ENCODE measurements around the gene RORC. TPM values are rescaled to one million over a fixed set of nuclear protein-coding genes. Genes with fewer than 3 reads are reported as not detected.
A peak's percentile ranks its signal among the peaks of the same experiment; 100 is the strongest.
"Not testable (repeated sequence)": the region's sequence is repeated elsewhere in the genome, so short reads cannot be mapped to it uniquely, and the experiment has no call there.

RORC gene
- total RNA-seq, 3 donors from 2014 or later = 1.1 to 5.1 (median 3.7) TPM

DNA sequence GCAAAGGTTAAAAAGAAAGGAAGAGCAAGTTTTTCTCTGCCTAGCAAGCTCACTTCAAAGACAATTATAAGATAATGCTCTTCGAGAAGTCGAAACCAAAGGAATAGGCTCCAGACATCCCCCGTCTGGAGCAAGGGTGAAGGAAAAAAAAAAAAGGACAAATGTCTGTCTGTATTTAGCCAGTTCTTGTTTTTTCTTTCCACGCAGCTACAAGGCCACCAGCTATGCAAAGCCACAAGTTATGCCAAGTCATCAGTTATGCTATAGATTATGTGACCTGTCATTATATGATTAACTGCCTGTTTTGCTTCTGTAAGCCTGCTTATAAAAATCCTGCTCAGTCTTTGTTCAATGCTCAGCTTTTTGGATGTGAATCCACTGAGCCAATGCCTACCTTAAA lies 24.3 kb upstream of the RORC start:
- H3K4me3 Mint-ChIP-seq = no peak overlapping the region
- H3K9me3 Mint-ChIP-seq = no peaks in the 10 kb centered on the region
- H3K36me3 Mint-ChIP-seq (ENCODE audit: insufficient read depth) = peaks cover 4% of the 10 kb centered on the region
- no peaks in the 10 kb centered on the region for H3K4me1 Mint-ChIP-seq (ENCODE audit: low read depth)
- H3K27me3 Mint-ChIP-seq (ENCODE audit: low read depth) = no peaks in the 10 kb centered on the region
- DNase-seq (no peak), ATAC-seq (no peak)

DNA sequence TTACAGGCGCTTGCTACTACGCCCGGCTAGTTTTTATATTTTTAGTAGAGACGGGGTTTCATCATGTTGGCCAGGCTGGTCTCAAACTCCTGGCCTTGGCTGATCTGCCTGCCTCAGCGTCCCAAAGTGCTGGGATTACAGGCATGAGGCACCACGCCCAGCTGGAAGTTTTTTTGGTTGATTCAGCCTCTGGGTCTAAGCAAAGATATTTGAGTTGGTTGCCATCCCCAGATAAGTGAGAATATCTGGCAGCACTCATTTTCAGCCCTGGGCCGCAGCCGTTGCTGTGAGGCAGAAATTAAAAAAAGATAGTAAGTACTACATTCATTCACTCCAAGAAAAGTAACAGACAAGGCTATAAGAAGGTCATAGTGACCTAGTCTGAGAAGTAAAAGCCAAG lies 23.9 kb upstream of the RORC start:
- H3K4me1 Mint-ChIP-seq (ENCODE audit: low read depth); H3K4me3 Mint-ChIP-seq; H3K27me3 Mint-ChIP-seq (ENCODE audit: low read depth): not testable (repeated sequence)

DNA sequence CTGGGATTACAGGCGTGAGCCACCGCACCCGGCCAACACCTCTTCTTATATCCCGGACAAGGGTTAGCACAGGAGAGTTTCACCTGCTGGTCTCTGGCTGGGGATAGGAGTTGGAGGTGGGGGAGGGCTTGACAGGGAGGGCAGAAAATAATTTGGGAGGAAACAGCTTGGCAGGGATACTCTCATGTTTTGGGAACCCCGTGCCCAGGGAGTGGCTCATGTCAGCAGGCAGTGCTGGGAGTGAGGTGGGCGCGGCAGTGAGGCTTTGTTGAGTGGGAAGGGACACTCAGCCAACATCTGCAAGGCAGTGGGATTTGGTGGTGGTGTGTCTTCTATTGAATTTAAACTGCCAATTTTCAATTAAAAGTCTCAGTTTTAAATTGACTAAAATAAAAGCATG lies 23.1 kb upstream of the RORC start:
- Mint-ChIP-seq H3K36me3 (ENCODE audit: insufficient read depth) (peaks cover 9% of the 10 kb centered on the region), H3K4me1 (ENCODE audit: low read depth) (no peaks in the 10 kb centered on the region), H3K27me3 (ENCODE audit: low read depth) (no peaks in the 10 kb centered on the region), H3K4me3 (no peak overlapping the region), H3K9me3 (no peaks in the 10 kb centered on the region)
- no peak for ATAC-seq
- DNase-seq = no peak

More for the DNA sequence above, 23.9 kb upstream of the RORC start:
- ATAC-seq; H3K9me3 Mint-ChIP-seq; H3K36me3 Mint-ChIP-seq (ENCODE audit: insufficient read depth); DNase-seq: not testable (repeated sequence)

DNA sequence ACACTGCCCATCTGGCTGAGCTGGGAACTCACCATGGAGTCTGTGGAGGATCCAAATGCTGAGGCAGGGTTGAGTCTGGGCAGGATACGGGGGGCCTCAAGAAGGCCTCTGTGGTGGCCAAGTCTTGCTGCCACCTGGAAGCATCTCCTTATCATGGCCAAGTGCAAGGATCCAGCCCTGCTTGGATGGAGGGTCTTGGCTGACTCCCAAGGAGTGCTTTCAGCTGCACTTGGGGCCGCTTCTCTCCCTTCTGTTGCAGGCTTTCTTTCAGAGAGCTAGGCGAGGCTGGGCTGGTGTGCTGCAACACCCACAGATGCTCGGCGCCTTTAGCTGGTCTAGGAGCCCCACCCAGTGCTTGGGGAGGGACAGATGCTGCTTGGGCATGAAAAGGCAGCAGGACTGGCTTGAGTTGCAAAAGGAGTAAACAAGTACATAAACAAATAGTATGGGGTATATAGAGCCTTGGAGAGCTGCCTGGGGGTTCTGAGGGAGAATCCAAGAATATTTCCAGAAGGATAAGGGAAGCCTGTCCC lies 21.9 kb upstream of the RORC start, which contains the start of gene THEM5:
THEM5 (minus strand) TSS at position 302 of the 533 bp plus-strand sequence; CDS start at position 155, 147 bp downstream.
- no peaks in the 10 kb centered on the region for H3K27me3 Mint-ChIP-seq (ENCODE audit: low read depth)
- DNase-seq = no peak
- no peak for ATAC-seq
- H3K9me3 Mint-ChIP-seq = no peaks in the 10 kb centered on the region
- H3K36me3 Mint-ChIP-seq (ENCODE audit: insufficient read depth) = peaks cover 14% of the 10 kb centered on the region
- H3K4me1 Mint-ChIP-seq (ENCODE audit: low read depth) = peaks cover 10% of the 10 kb centered on the region
- H3K4me3 Mint-ChIP-seq = no peak within 1 kb of the TSS

DNA sequence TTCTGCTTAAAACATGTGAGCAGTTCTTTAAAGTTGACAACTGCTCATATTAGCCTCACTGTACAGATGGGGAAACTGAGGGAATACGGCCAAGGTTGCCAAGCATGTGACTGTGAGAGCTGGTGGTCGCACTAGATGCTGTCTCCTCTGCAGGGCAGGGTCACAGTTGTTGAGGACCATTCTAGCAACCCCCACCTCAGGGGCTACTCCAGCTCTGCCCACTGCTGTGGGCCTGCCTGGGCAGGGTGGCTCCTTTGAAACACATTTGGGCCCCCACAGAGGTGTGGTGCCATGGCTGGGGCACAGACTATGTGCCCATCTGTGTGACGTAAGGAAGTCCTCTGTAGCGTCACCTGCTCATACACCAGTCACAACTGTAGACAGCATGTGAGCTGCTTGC lies 21.1 kb upstream of the RORC start:
- Mint-ChIP-seq H3K4me1 (ENCODE audit: low read depth) (peaks cover 15% of the 10 kb centered on the region), H3K9me3 (no peaks in the 10 kb centered on the region), H3K4me3 (no peak overlapping the region), H3K27me3 (ENCODE audit: low read depth) (no peaks in the 10 kb centered on the region), H3K36me3 (ENCODE audit: insufficient read depth) (peaks cover 14% of the 10 kb centered on the region)
- DNase-seq (no peak), ATAC-seq (no peak)

DNA sequence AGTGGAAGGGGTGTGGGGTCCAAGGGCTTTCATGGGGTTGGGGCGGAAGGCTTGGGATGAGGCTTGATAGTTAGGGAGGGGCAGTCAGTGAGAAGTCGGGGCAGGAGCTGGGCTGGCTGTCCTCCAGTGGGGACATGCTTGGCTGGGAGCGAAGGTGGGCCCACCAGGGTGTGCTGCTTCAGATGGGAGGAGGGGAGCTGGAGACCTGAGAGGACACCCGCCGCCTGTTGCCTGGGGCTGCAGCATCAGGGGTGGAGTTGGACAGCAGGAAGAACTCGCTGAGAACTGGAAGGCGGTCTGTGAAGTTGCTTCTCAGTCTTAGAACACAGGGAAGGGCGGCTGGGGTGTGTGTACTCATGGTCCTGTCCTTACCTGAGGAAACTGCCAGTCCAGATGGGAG lies 20.3 kb upstream of the RORC start:
- DNase-seq = no peak
- Mint-ChIP-seq H3K36me3 (ENCODE audit: insufficient read depth) (peaks cover 14% of the 10 kb centered on the region), H3K9me3 (no peaks in the 10 kb centered on the region), H3K4me3 (no peak overlapping the region), H3K27me3 (ENCODE audit: low read depth) (no peaks in the 10 kb centered on the region), H3K4me1 (ENCODE audit: low read depth) (peaks cover 16% of the 10 kb centered on the region)
- ATAC-seq = no peak

DNA sequence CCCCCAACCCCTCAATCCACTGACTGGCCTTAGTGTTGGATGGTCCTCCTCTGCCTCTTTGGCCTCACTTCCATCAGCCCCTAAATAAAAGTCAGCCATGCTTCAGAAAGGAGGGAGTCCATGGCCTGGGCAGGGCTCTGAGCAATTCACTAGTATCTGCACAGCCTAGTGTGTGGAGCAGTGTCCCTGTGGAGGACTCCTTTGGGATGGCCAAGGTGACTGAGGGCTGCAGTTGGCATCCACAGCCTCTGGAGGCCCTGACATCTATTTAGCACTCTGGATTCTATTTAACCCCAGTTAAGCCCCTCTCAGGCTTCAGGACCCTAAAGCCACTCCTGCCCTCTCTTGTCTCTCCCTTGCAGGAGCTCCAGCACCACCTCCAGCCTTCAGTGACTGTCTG lies 18.3 kb upstream of the RORC start:
- H3K4me3 Mint-ChIP-seq = no peak overlapping the region
- H3K4me1 Mint-ChIP-seq (ENCODE audit: low read depth) = peaks cover 27% of the 10 kb centered on the region
- H3K27me3 Mint-ChIP-seq (ENCODE audit: low read depth) = no peaks in the 10 kb centered on the region
- DNase-seq (no peak), ATAC-seq (no peak)
- H3K36me3 Mint-ChIP-seq (ENCODE audit: insufficient read depth) = peaks cover 25% of the 10 kb centered on the region
- no peaks in the 10 kb centered on the region for H3K9me3 Mint-ChIP-seq

DNA sequence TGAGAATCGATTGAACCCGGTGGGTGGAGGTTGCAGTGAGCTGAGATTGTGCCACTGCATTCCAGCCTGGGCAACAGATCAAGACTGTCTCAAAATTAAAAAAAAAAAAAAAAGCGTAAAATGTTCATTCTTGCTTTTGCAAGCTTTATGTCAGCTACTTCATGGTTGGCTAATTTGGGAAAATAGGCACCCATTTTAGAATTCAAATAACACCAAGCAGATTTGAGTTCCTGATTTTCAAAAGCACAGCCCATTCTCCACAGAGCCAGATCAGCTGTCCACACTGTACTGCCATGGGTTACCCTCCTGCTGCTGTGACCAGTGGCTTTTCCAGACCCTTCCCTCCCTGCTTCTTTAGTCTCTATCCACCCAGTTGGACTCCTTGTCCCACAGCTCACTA lies 17.5 kb upstream of the RORC start:
- Mint-ChIP-seq H3K36me3 (ENCODE audit: insufficient read depth) (peaks cover 32% of the 10 kb centered on the region), H3K4me3 (no peak overlapping the region), H3K4me1 (ENCODE audit: low read depth) (peaks cover 34% of the 10 kb centered on the region), H3K27me3 (ENCODE audit: low read depth) (no peaks in the 10 kb centered on the region), H3K9me3 (no peaks in the 10 kb centered on the region)
- DNase-seq (no peak), ATAC-seq (no peak)

DNA sequence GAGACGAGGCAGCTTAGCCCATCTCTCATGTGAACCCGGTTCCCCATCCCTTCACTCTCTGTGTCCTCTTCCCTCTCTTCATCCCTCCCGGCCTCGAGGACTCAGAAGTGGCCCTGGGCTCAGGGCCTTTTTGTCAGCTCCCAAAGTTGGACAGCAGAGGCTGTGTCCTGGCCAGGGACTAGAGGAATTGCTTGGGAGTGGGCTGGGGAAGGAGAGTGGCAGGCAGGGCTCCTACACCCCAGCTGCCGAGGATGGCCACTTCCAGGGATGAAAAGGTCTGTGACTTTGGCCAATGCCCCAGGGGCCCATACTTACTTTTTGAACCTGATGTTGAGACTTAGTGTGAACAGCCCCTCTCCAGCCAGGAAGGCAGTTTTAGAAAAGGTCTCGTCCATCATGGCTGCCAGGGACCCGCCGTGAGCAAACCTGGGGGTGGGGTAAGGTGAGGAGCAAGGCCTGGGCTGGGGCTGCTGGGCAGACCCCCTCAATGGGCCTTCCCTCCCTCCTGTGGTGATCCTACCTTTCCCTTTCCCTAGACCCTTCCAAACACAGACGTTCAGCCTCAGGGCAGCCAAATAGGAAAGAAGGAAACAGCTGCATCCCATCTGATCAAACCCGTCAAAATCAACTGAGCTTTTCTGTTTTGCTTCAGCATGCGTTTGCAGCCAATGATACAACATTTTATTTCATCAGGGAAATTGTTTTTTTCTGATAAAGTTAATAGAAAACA lies 16.4 kb upstream of the RORC start:
- no peak overlapping the region for H3K4me3 Mint-ChIP-seq
- peaks cover 34% of the 10 kb centered on the region for H3K4me1 Mint-ChIP-seq (ENCODE audit: low read depth)
- no peaks in the 10 kb centered on the region for H3K27me3 Mint-ChIP-seq (ENCODE audit: low read depth)
- H3K36me3 Mint-ChIP-seq (ENCODE audit: insufficient read depth) = peaks cover 33% of the 10 kb centered on the region
- DNase-seq (no peak), ATAC-seq (no peak)
- no peaks in the 10 kb centered on the region for H3K9me3 Mint-ChIP-seq

DNA sequence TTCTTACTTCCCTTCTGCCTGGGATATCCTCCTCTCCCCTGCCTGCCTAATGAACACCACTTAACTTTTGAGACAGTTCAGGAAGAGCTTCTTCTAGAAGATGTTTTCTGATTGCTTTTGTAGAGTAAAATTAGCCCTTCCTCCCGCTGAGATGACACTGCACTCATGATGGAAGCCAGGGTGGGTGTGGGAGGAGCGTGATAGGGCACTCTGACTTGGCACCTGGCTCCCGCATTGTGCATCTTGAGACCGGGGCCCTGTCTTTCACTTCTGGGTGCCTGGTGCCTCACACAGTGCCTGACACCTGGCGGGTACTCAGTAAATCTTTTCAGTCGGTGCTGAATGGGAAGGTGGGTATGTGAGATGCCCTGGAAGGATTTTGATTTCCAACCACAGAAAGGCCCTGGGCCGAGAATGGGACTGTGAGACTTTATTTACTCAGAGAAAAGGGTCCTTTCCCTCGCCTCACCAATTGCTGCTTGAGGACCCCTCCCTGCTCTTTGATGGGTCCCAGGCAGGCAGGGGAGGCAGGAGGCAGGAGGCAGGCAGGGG lies 15.2 kb upstream of the RORC start:
- H3K4me3 Mint-ChIP-seq = no peak overlapping the region
- H3K36me3 Mint-ChIP-seq (ENCODE audit: insufficient read depth) = peaks cover 39% of the 10 kb centered on the region
- H3K27me3 Mint-ChIP-seq (ENCODE audit: low read depth) = no peaks in the 10 kb centered on the region
- DNase-seq (no peak), ATAC-seq (peak in 1 of 2 donors; percentile 23)
- peaks cover 34% of the 10 kb centered on the region for H3K4me1 Mint-ChIP-seq (ENCODE audit: low read depth)
- no peaks in the 10 kb centered on the region for H3K9me3 Mint-ChIP-seq

DNA sequence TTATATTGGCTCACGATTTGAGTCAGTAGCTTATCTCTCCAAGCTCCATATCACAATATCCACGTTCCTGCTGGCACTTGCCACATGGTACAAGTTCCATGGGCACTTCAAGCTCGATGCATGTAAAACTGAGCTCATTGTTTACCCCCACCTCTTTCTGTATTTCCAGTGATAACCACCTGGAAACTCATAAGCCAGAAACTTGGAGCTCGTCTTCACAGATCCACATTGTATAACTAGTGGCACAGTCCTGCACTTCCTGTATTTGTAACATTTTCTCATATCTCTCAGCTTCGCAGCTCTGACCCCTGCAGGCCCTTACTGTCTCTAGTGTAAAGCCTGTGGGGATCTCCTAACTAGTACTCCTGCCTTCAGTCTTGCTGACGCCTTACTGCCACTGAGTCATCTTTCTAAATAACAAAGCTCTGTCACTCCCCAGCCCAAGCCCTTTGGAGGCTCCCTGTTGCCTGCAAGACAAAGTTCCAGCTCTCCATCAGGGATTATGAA lies 14.5 kb upstream of the RORC start:
- ATAC-seq (peak; percentile 64 to 69), DNase-seq (no peak)
- peaks cover 38% of the 10 kb centered on the region for H3K36me3 Mint-ChIP-seq (ENCODE audit: insufficient read depth)
- H3K27me3 Mint-ChIP-seq (ENCODE audit: low read depth) = no peaks in the 10 kb centered on the region
- no peaks in the 10 kb centered on the region for H3K9me3 Mint-ChIP-seq
- no peak overlapping the region for H3K4me3 Mint-ChIP-seq
- peaks cover 36% of the 10 kb centered on the region for H3K4me1 Mint-ChIP-seq (ENCODE audit: low read depth)

DNA sequence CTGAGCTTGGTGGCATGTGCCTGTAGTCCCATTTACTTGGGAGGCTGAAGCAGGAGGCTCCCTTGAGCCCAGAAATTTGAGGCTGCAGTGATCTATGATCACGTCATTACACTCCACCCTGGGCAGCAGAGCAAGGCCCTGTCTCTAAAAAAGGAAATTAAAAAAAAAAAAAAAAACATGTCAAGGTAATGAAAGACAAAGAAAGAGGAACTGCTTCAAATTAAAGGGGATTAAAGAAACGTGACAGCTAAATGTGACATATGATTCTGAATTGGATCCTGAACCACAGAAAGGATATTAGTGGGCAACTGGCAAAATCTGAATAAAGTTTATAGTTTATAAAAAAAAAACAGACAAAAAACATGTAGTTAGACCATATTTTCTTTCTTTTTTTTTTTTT lies 11.8 kb upstream of the RORC start:
- no peak for ATAC-seq
- no peaks in the 10 kb centered on the region for H3K27me3 Mint-ChIP-seq (ENCODE audit: low read depth)
- no peaks in the 10 kb centered on the region for H3K9me3 Mint-ChIP-seq
- DNase-seq = no peak
- H3K4me3 Mint-ChIP-seq = no peak overlapping the region
- H3K36me3 Mint-ChIP-seq (ENCODE audit: insufficient read depth) = peaks cover 30% of the 10 kb centered on the region
- peaks cover 43% of the 10 kb centered on the region for H3K4me1 Mint-ChIP-seq (ENCODE audit: low read depth)

DNA sequence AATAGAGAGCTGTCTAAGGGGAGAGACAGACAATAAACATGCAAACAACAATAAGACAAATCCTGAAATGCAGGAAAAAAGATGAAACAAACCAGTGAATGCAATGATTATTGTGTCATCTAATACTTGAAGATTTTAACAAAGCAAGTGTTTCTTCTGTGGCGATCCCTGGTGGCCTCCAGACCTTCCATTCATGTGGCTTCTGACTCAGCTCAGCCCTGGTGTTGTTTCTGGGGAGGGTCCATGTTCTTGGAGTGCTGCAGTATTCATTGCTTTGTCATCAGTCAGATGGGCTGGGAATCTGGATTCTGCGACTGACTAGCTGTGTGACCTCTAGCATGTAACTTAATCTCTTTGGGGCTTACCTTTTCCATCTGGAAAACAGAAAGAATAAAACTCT lies 9.5 kb upstream of the RORC start:
- Mint-ChIP-seq H3K27me3 (ENCODE audit: low read depth) (no peaks in the 10 kb centered on the region), H3K9me3 (no peaks in the 10 kb centered on the region), H3K36me3 (ENCODE audit: insufficient read depth) (peaks cover 24% of the 10 kb centered on the region), H3K4me3 (peak overlapping the region; percentile 84), H3K4me1 (ENCODE audit: low read depth) (peaks cover 47% of the 10 kb centered on the region)
- DNase-seq (no peak), ATAC-seq (no peak)

DNA sequence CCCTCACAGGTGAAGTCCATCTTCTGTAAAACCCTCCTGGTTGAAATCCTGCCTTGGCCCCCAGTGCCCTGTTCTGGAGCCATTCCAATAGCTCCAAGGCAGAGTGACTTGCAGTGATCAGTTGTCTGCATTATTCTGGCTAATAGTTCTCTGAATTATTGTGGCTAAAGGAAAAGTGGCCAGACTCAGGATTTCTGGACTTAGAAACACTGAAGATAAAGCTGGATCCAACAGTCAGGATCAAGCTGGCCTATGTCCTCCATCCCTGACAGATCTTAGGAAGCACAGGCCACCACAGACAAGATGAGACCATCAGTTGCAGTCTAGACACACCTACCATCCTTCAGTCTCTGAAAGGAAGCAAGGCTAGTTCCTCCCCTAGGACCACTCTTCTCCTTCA lies 8.8 kb upstream of the RORC start:
- ATAC-seq (no peak), DNase-seq (no peak)
- Mint-ChIP-seq H3K36me3 (ENCODE audit: insufficient read depth) (peaks cover 21% of the 10 kb centered on the region), H3K4me1 (ENCODE audit: low read depth) (peaks cover 44% of the 10 kb centered on the region), H3K4me3 (peak overlapping the region; percentile 84), H3K27me3 (ENCODE audit: low read depth) (no peaks in the 10 kb centered on the region), H3K9me3 (no peaks in the 10 kb centered on the region)
